Erythroblast (primary cell): Measurements from ENCODE around the gene IFNGR1.
"Not testable (repeated sequence)": the region's sequence is repeated elsewhere in the genome, so short reads cannot be mapped to it uniquely, and the experiment has no call there.

Source experiments
- DNase-seq, 2 experiments: peaks; one replicate each; lab custom pipeline; 2025; lab: John Stamatoyannopoulos, UW
- GATA1 ChIP-seq: IDR thresholded peaks from 2 replicates; pipeline ENCODE4 v1.6.1; 2011; ENCODE audit warnings: low read depth, mild to moderate bottlenecking, control low read depth, low read length, moderate library complexity
- POLR2A ChIP-seq: IDR thresholded peaks from 2 replicates; pipeline ENCODE4 v1.6.1; 2011; ENCODE audit warnings: mild to moderate bottlenecking, low read length

The IFNGR1 gene

DNA sequence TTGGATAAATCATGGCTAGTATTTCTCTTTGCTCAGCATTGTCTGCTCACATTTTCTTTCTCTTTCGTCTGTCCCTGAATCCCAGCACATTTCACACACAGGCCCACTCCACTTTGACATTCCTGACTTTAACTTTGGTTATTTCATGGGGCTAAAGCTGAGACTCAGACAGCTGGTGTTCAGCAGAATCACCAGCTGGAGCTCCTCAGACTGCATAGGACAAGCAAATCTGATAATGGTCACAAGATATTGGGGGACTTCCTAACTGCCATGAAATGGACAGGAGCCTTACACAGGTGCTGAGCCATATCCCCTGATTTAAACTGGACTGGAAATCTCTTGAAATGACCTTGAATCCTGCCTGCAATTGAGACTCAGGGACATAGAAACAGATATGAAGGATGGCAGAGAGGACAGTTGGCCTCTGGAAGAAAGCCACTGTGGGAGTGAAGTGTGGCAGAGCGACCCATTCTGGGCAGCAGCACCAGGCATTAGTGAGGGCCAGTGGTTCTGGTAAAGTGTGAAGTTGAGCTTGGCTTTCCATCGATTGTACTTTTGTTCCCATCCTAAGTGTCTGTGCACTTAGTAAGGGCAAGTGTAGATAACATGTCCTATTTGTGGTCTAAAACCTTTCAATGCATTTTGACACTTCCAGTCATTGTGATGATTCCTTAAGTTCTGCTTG lies 10.0 kb upstream of the IFNGR1 start:
- TF ChIP-seq GATA1, result no peak
- TF ChIP-seq POLR2A, result no peak
- DNase-seq, result no peak

DNA sequence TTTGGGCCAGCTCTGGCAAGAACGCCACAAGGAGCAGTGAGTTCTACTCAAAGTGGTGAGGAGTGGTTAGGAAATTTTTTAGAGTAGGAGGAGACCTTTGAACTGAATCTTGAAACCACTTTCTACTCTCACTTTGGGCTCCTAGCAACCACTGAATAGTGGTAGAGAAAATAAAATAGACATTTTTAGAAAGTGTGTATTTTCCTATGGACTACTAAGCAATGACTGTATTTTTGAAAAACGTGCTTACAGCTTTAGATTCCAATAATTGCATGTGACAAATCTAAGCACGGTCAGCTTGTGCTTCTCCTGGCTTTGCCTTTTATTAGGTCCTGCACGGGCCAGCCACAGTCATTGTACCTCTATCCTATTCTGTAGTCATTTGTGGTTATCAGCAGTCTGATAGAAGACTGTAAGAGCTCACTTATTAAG lies 8.7 kb upstream of the IFNGR1 start:
- DNase-seq, result no peak
- TF ChIP-seq GATA1 (no peak), POLR2A (no peak)

DNA sequence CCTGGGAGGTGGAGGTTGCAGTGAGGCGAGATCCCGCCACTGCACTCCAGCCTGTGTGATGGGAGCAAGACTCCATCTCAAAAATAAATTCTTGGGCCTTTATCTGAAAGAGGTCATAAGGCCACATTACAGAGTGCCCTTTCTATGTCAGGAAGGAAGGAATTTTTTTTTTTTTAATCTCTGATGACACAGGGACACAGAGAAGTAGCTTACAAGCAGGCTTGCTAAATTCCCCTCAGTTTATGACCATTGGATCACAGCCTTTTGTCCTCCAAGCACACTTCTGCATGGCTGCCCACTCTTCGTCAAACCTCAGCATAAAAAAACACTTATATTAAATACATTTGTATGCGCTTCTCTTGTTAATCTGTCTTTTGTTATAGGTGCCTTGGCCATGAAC lies 7.5 kb upstream of the IFNGR1 start:
- TF ChIP-seq GATA1 (no peak), POLR2A (no peak)
- no peak for DNase-seq

DNA sequence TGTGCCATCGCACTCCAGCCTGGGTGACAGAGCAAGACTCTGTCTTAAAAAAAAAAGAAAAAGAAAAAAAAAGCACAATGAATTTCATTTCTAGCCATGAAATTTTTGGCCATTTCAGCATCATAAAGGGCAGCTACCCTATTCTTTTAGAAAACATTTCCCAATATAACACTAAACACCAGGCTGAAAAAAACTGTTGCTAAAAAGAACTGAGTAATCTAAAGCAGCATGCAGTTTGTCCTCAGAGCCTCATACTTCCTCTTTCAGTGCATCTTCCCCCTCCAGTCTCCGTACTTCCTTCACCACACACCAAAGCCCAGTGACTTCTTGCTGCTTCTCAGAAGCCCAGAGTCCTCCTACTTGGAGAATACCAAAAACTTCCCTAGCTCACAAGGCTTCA lies 5.6 kb upstream of the IFNGR1 start:
- TF ChIP-seq GATA1, result no peak
- TF ChIP-seq POLR2A, result no peak
- no peak for DNase-seq

DNA sequence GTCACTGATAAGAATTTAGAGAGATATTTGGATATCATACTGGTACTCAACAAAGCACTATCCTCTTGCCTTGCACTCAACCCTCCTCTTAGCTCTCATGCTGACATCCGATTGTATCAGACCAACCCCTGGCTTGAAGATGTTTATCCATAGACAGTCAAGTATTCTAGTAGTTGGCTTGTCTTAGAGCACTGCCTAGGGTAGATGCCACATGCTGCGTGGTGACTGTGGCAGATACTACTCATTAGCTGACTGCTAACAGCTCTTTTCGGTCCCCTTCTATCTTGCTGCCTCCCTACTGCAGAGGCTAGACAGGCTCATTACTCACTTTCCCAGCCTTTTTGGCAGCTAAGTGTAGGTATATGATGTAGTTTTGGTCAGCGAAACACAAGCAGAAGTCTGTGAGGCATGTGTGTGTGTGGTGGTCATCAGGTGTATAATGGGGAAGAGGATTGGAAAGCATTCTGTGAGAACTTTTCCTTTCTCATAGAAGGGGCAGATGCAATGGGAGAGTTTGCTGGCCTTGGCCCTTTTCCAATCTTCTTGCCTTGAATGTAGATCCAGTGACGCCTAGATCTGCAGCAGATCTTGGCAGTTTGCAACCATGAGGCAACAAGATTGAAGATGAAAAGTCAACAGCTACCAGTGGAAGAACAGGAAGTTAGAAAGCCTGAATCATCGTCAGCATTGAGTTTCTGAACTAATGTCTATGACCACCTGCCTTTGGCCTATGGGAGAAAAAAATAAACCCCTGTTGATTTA lies 4.4 kb upstream of the IFNGR1 start:
- TF ChIP-seq GATA1, result no peak
- no peak for TF ChIP-seq POLR2A
- DNase-seq, result peak; percentile 9 to 41

DNA sequence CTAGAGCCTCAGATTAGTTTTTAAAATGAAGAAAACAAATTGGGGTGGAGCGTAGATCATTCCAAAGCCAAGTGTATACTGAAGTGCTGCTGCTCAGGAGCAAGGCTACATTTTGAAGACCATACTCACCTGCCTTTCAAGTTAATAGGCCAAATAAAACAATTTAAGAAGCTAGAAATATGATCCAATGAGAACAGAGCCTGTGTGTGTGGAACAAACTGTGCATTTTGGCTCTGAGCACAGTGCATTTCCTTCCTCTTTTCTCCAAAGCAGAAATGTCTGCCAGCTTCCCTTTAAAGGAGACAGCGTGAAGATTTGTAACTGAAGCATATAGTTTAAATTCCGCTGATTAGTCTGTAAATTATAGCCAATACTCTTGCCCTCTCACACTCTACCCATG lies 3.2 kb upstream of the IFNGR1 start:
- no peak for TF ChIP-seq POLR2A
- TF ChIP-seq GATA1, result no peak
- DNase-seq, result no peak

DNA sequence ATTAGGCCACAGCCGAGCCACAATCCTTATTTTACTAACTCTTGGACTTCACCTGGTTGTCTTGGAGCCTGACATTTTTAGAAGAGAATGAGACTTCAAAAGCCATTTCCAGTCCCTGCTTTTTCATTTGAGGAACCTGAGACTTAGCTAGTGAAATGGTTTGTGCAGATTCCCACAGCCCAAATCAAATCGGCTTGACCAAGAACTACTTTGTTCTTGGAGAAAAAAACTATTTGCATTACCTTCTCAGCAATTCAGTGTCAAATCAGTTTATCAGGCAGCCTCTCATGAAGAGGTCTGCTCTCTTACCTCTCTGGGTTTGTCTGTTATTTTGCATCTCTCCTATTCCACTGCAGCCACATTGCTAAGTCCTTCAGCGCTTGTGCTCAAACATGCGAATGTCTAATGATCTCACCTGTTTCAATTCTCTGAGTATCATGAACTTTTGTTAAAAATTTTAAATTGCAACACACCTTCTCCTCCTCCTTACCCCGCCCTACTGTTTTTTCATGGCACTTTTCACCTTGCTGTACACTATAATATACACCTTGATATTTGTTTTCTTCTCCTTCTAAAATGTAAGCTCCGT lies 573 bp upstream of the IFNGR1 start:
- no peak for DNase-seq
- TF ChIP-seq GATA1 (no peak), POLR2A (no peak)

DNA sequence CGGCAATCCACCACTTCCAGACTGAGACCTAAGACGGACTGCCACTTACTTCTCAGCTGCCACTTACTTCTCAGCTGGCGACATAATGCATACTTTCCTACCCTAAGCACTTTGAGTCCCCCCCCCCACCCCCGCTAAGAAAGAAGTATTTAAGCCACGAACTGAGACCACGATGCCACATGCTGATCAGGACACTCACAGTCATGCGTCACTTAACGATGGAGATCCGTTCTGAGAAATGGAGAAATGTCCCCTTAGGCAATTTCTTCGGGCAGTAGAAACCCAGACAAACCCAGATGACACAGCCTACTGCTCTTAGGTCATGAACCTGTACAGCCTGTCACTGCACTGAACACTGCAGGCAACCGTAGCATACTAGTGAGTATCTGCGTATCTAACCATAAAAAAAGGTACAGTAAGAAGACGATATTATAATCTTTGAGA lies 690 bp downstream of the IFNGR1 start:
- peak; percentile 72 to 78 for DNase-seq

DNA sequence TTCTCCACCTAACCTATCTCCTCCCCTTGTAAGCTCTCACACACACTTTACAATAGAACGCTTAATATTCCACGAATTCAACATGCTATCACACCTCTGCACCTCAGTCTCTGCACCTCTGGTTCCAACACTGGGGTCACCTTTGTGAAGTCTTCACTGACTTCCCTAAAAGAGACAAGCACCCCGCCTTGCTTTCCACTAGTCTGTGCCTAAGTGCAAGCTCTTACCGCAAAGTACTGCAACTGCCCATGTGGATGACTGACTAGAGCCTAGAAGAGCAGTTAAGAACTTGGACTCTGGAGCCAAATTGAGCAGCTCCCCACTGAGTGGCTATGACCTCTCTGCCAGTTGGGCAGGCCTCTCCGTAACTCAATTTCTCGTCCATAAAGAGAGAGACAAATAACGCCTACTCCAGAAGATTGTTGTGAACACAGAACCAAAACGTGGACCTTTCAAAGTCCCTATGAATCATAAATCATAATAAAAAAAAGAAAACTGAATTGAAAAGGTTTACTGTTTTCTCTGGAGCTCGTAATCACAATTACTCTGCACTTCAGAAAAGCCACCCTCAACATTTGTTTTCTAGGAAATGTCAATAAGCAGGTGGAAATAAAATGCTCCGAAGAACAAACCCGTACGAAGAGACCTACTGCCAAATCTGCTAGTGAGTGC lies 1.2 kb downstream of the IFNGR1 start:
- TF ChIP-seq GATA1 (no peak), POLR2A (no peak)
- DNase-seq, result peak; percentile 36 to 39

More for the DNA sequence above, 690 bp downstream of the IFNGR1 start:
- no peak for TF ChIP-seq POLR2A
- TF ChIP-seq GATA1, result no peak

DNA sequence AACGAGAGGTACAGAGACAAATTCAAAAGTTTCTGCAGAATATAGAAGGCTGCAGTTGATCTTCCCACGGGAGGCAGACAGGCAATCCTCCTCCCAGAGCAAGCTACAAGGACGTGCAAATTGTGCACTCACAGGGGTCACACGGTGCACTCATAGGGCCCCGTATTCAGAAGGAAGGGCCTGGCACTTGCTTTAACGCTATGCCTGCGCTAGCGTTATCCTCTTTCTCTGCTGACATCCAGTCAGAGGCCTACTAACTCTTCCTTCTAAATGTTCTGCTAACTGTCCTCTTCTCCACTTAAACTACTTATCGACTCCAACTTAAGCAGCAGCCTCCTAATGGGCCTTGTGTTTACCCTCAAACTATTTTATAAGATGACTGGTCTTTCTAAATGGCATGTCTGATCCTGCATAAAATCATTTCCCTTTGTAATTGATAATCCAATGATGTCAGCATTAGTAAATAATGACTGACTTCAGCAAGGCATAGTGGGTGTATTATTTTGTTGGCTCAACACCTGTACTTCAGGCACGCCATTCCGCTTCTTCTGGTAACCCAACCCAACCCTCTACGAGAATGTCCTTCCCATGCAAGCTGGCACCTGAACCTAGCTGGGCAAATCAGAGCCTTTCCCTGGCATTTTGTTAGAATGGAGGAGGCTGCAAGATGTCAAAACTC lies 2.2 kb downstream of the IFNGR1 start:
- DNase-seq, result no peak
- TF ChIP-seq POLR2A (no peak), GATA1 (no peak)

DNA sequence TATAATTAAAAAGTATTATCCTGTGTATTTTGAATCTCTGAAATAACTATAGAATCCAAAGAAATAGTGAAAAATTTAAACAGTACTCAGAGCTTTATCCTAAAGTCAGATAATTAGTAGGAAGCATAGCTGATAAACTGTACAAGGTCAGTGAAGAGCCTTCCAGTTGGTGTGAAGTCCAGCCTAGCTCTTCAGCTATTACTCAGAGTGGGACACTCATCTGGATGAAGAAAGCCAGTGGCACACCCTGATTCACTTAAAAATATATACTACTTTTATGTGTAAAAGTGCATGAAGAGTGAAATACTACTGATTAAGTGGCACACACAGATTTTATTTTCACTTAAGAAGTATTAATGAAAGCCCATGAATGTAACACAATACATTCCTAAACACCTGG lies 3.1 kb downstream of the IFNGR1 start:
- TF ChIP-seq GATA1, result no peak
- no peak for DNase-seq

DNA sequence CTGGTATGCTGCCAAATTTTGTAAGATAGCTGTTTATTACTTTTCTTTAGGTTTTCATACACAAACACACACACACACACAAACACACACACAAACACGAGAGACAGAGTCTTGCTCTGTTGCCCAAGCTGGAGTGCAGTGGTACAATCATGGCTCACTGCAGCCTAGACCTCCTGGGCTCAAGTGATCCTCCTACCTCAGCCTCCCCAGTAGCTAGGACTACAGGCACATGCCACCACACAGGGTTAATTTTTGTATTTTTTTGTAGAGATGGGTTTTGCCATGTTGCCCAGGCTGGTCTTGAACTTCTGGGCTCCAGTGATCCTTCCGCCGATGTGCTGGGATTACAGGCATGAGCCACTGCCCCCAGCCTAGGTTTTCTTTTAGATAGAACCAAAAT lies 3.6 kb downstream of the IFNGR1 start:
- DNase-seq, result not testable (repeated sequence)

DNA sequence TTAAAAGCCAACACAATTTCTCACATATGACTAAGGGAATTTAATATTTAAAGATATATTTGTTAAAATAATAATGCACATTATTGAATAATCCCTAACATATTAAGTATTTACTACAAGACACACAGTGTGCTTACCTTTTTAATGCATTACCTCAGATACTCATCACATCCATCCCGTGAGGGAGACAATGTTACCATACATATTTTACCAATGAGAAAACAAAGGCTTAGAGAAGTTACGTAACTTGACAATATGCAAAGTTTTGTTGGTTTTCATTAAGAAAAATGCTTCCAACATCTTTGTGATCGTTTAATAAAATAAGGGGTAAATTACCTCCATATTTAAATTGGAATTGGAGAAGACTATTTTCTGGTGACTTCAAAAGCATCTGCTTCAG lies 4.3 kb downstream of the IFNGR1 start:
- DNase-seq, result no peak

More for the DNA sequence above, 4.3 kb downstream of the IFNGR1 start:
- TF ChIP-seq GATA1 (no peak), POLR2A (no peak)
